HepG2 (cell line): ENCODE data around the gene RHOT2. TPM values are rescaled to one million over a fixed set of nuclear protein-coding genes. Genes with fewer than 3 reads are reported as not detected.

ENCODE experiments used
- CCDC6 ChIP-seq: sonication (generic); formaldehyde crosslinking; IDR thresholded peaks from 2 replicates; pipeline ENCODE4 v1.8.1; 2022; ENCODE audit warnings: mild to moderate bottlenecking, missing genetic modification reagents, moderate library complexity
- EHMT2 ChIP-seq: fragments of 200-600 bp; sonication (generic); IDR thresholded peaks from 2 replicates; pipeline ENCODE4 v1.7.0; 2017; ENCODE audit warnings: antibody characterized with exemption, low read depth, low read length, borderline replicate concordance
- ETV6 ChIP-seq: sonication (generic); formaldehyde crosslinking; conservative IDR thresholded peaks from 2 replicates; pipeline ENCODE4 v1.4.0; 2020; ENCODE audit warnings: missing genetic modification reagents
- FOXC1 ChIP-seq: sonication (generic); formaldehyde crosslinking; IDR thresholded peaks from 2 replicates; pipeline ENCODE4 v1.8.0; 2022; ENCODE audit warnings: mild to moderate bottlenecking, missing genetic modification reagents, borderline replicate concordance
- GABPA ChIP-seq, 2 experiments: IDR thresholded peaks; 2 replicates each; pipeline ENCODE4 v1.6.1; 2011 to 2016; ENCODE audit warnings: low read depth in 2 of 2, low read length in 1 of 2, missing biosample characterization in 1 of 2, missing genetic modification characterization in 1 of 2
- GTF2F1 ChIP-seq: fragments of 150-350 bp; IDR thresholded peaks from 2 replicates; pipeline ENCODE4 v1.6.1; 2014; ENCODE audit warnings: low read length
- KDM6A ChIP-seq: IDR thresholded peaks from 2 replicates; pipeline ENCODE4 v1.6.1; 2016; ENCODE audit warnings: low read depth
- MXI1 ChIP-seq: IDR thresholded peaks from 3 replicates; pipeline ENCODE4 v1.6.1; 2012; ENCODE audit warnings: low read depth, low read length, inconsistent platforms, borderline replicate concordance
- POGZ ChIP-seq: sonication (generic); formaldehyde crosslinking; IDR thresholded peaks from 2 replicates; pipeline ENCODE4 v1.4.0; 2020; ENCODE audit warnings: mild to moderate bottlenecking, missing genetic modification reagents
- TARDBP ChIP-seq: sonication (generic); formaldehyde crosslinking; IDR thresholded peaks from 2 replicates; pipeline ENCODE4 v1.8.0; 2022; ENCODE audit warnings: mild to moderate bottlenecking, missing genetic modification reagents
- ZBTB38 ChIP-seq: sonication (generic); formaldehyde crosslinking; IDR thresholded peaks from 2 replicates; pipeline ENCODE4 v1.5.1; 2020; ENCODE audit warnings: mild to moderate bottlenecking, missing genetic modification reagents
- ZNF326 ChIP-seq: sonication (generic); formaldehyde crosslinking; IDR thresholded peaks from 2 replicates; pipeline ENCODE4 v1.4.0; 2020; ENCODE audit warnings: missing genetic modification reagents, borderline replicate concordance
- ZNF468 ChIP-seq: sonication (generic); formaldehyde crosslinking; IDR thresholded peaks from 2 replicates; pipeline ENCODE4 v1.8.0; 2022; ENCODE audit warnings: mild to moderate bottlenecking, moderate library complexity, missing genetic modification reagents
- ZNF484 ChIP-seq: sonication (generic); formaldehyde crosslinking; IDR thresholded peaks from 2 replicates; pipeline ENCODE4 v1.5.1; 2020; ENCODE audit warnings: mild to moderate bottlenecking, low read depth, missing genetic modification reagents, borderline replicate concordance
- ZNF616 ChIP-seq: sonication (generic); formaldehyde crosslinking; IDR thresholded peaks from 2 replicates; pipeline ENCODE4 v1.5.0; 2020; ENCODE audit warnings: low read depth, mild to moderate bottlenecking, missing genetic modification reagents
- ZNF724P ChIP-seq: sonication (generic); formaldehyde crosslinking; IDR thresholded peaks from 2 replicates; pipeline ENCODE4 v1.8.0; 2022; ENCODE audit warnings: missing genetic modification reagents, borderline replicate concordance
- ZNF746 ChIP-seq: sonication (generic); formaldehyde crosslinking; IDR thresholded peaks from 2 replicates; pipeline ENCODE4 v1.8.0; 2022; ENCODE audit warnings: mild to moderate bottlenecking, missing genetic modification reagents
- polyA plus RNA-seq, 8 experiments: library from polyadenylated mRNA; depleted of rRNA in 3 of 8; stranded (reverse) in 7 of 8; unstranded in 1 of 8; fragments of >200 nt; fragmentation: Illumina TruSeq in 4 of 8; extraction: Trizol in 4 of 8; gene quantifications; 2 replicates each; pipeline versions ENCODE4 v1.2.1 to v1.2.3, GENCODE V29; 2011 to 2016; ENCODE audit warnings: low read depth in 4 of 8, missing spikeins in 1 of 8, mixed read lengths in 1 of 8; ENCODE audit not compliant: insufficient read depth in 1 of 8
- total RNA-seq, 5 experiments: library from RNA; depleted of rRNA; stranded (reverse); fragments of >200 nt; fragmentation: Illumina TruSeq; extraction: Trizol; gene quantifications; 2 replicates each; pipeline ENCODE4 v1.2.3, GENCODE V29; 2016; ENCODE audit warnings: low read depth in 1 of 5
- TF ChIP-seq, protein P1 (sequence below): sonication (generic); formaldehyde crosslinking; IDR thresholded peaks from 2 replicates; pipeline ENCODE4 v1.5.0; 2020; ENCODE audit warnings: missing genetic modification reagents, mild to moderate bottlenecking, borderline replicate concordance
- TF ChIP-seq, protein P2 (sequence below): sonication (generic); formaldehyde crosslinking; IDR thresholded peaks from 2 replicates; pipeline ENCODE4 v1.8.1; 2022; ENCODE audit warnings: mild to moderate bottlenecking, missing genetic modification reagents
- TF ChIP-seq, protein P3 (sequence below): sonication (generic); formaldehyde crosslinking; IDR thresholded peaks from 2 replicates; pipeline ENCODE4 v1.4.0; 2020; ENCODE audit warnings: missing genetic modification reagents, borderline replicate concordance
- TF ChIP-seq, protein P4 (sequence below): sonication (generic); formaldehyde crosslinking; IDR thresholded peaks from 2 replicates; pipeline ENCODE4 v1.4.0; 2020; ENCODE audit warnings: mild to moderate bottlenecking, low read depth, missing genetic modification reagents
- TF ChIP-seq, protein P5 (sequence below): sonication (generic); formaldehyde crosslinking; conservative IDR thresholded peaks from 2 replicates; pipeline ENCODE4 v1.4.0; 2020; ENCODE audit warnings: mild to moderate bottlenecking, missing genetic modification reagents, moderate library complexity

Gene RHOT2
- total and polyA plus RNA-seq, 2 of the 13 experiments (the other 11 are each of a cell fraction or from before 2014, with no cell fraction given): 63.6 to 76.9 TPM

DNA sequence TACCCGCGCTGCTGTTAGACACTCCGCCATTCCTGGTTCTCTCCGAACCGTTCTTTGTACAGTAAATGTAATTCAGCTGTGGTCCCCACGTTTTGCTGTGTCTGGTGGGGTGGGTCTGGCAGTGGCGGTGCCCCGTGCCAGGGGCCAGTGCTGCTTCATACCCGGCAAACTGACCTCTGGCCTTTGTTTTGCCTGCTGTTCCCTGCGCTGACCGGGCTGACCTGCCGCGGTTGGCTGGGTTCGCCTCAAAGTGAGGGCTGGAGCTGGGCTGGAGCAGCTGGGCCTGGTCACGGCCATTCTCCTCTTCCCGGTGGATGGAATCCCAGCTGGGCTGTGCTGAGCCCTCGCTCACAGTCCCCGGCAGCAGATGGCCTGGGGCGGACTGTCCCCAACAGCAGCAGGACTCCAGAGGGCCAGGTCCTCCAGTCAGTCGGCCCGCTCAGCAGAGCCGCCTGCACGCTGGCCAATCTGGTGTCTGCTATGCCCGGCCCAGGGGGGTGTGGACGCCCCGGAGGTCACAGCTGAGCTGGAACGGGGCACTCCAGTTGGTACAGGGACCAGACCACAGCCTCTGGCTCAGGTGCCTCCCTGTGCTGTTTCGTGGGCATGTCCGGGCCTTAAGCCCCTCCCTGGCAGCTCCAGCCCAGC lies 38.6 kb upstream of the RHOT2 start (continued):
- no peak for TF ChIP-seq ZNF746 (CRISPR knock-in tag)
- TF ChIP-seq GABPA (IDR thresholded peaks at IDR 0.05; ENCODE audit: low read depth, low read length): no peak
- TF ChIP-seq GABPA (CRISPR knock-in tag; IDR thresholded peaks at IDR 0.05; ENCODE audit: low read depth): no peak
- TF ChIP-seq KDM6A (CRISPR knock-in tag): no peak
- TF ChIP-seq ZNF468 (CRISPR knock-in tag): no peak
- TF ChIP-seq ZNF326 (CRISPR knock-in tag): no peak
- TF ChIP-seq CCDC6 (CRISPR knock-in tag): no peak
- TF ChIP-seq MXI1: 0 out of 3 replicates have a peak, but pooled peaks have one; percentile 13
- TF ChIP-seq, protein P1, sequence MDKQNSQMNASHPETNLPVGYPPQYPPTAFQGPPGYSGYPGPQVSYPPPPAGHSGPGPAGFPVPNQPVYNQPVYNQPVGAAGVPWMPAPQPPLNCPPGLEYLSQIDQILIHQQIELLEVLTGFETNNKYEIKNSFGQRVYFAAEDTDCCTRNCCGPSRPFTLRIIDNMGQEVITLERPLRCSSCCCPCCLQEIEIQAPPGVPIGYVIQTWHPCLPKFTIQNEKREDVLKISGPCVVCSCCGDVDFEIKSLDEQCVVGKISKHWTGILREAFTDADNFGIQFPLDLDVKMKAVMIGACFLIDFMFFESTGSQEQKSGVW (CRISPR knock-in tag): no peak
- TF ChIP-seq, protein P2, sequence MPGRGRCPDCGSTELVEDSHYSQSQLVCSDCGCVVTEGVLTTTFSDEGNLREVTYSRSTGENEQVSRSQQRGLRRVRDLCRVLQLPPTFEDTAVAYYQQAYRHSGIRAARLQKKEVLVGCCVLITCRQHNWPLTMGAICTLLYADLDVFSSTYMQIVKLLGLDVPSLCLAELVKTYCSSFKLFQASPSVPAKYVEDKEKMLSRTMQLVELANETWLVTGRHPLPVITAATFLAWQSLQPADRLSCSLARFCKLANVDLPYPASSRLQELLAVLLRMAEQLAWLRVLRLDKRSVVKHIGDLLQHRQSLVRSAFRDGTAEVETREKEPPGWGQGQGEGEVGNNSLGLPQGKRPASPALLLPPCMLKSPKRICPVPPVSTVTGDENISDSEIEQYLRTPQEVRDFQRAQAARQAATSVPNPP (CRISPR knock-in tag): no peak
- 0 out of 2 replicates have a peak, but pooled peaks have one; percentile 44 for TF ChIP-seq TARDBP (CRISPR knock-in tag)
- TF ChIP-seq ZNF724P (CRISPR knock-in tag): 0 out of 2 replicates have a peak, but pooled peaks have one; percentile 22
- TF ChIP-seq, protein P3, sequence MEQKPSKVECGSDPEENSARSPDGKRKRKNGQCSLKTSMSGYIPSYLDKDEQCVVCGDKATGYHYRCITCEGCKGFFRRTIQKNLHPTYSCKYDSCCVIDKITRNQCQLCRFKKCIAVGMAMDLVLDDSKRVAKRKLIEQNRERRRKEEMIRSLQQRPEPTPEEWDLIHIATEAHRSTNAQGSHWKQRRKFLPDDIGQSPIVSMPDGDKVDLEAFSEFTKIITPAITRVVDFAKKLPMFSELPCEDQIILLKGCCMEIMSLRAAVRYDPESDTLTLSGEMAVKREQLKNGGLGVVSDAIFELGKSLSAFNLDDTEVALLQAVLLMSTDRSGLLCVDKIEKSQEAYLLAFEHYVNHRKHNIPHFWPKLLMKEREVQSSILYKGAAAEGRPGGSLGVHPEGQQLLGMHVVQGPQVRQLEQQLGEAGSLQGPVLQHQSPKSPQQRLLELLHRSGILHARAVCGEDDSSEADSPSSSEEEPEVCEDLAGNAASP (CRISPR knock-in tag): no peak
- no peak for TF ChIP-seq ZNF484 (CRISPR knock-in tag)
- no peak for TF ChIP-seq FOXC1 (CRISPR knock-in tag)
- TF ChIP-seq ETV6 (CRISPR knock-in tag): no peak
- TF ChIP-seq EHMT2: no peak
- TF ChIP-seq GTF2F1: no peak
- peak; percentile 53; the same call in 1 of the 2 replicates for TF ChIP-seq ZBTB38
- no peak for TF ChIP-seq ZNF616 (CRISPR knock-in tag)
- no peak for TF ChIP-seq POGZ (CRISPR knock-in tag)
- TF ChIP-seq, protein P4, sequence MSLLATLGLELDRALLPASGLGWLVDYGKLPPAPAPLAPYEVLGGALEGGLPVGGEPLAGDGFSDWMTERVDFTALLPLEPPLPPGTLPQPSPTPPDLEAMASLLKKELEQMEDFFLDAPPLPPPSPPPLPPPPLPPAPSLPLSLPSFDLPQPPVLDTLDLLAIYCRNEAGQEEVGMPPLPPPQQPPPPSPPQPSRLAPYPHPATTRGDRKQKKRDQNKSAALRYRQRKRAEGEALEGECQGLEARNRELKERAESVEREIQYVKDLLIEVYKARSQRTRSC (CRISPR knock-in tag): no peak
- TF ChIP-seq, protein P5, sequence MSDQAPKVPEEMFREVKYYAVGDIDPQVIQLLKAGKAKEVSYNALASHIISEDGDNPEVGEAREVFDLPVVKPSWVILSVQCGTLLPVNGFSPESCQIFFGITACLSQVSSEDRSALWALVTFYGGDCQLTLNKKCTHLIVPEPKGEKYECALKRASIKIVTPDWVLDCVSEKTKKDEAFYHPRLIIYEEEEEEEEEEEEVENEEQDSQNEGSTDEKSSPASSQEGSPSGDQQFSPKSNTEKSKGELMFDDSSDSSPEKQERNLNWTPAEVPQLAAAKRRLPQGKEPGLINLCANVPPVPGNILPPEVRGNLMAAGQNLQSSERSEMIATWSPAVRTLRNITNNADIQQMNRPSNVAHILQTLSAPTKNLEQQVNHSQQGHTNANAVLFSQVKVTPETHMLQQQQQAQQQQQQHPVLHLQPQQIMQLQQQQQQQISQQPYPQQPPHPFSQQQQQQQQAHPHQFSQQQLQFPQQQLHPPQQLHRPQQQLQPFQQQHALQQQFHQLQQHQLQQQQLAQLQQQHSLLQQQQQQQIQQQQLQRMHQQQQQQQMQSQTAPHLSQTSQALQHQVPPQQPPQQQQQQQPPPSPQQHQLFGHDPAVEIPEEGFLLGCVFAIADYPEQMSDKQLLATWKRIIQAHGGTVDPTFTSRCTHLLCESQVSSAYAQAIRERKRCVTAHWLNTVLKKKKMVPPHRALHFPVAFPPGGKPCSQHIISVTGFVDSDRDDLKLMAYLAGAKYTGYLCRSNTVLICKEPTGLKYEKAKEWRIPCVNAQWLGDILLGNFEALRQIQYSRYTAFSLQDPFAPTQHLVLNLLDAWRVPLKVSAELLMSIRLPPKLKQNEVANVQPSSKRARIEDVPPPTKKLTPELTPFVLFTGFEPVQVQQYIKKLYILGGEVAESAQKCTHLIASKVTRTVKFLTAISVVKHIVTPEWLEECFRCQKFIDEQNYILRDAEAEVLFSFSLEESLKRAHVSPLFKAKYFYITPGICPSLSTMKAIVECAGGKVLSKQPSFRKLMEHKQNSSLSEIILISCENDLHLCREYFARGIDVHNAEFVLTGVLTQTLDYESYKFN: no peak
